HG03558 (cell line): Measurements from ENCODE around the gene CUL9.
A peak's percentile ranks its signal among the peaks of the same experiment; 100 is the strongest.
"Not testable (repeated sequence)": the region's sequence is repeated elsewhere in the genome, so short reads cannot be mapped to it uniquely, and the experiment has no call there.

Source experiments
- ATAC-seq: cut with Tn5 transposase; IDR thresholded peaks from one replicate; pipeline ENCODE4 v1.9.1; 2021; ENCODE audit warnings: moderate number of reproducible peaks; ENCODE audit not compliant: unreplicated experiment; ENCODE audit errors: extremely low read depth

CUL9 gene

DNA sequence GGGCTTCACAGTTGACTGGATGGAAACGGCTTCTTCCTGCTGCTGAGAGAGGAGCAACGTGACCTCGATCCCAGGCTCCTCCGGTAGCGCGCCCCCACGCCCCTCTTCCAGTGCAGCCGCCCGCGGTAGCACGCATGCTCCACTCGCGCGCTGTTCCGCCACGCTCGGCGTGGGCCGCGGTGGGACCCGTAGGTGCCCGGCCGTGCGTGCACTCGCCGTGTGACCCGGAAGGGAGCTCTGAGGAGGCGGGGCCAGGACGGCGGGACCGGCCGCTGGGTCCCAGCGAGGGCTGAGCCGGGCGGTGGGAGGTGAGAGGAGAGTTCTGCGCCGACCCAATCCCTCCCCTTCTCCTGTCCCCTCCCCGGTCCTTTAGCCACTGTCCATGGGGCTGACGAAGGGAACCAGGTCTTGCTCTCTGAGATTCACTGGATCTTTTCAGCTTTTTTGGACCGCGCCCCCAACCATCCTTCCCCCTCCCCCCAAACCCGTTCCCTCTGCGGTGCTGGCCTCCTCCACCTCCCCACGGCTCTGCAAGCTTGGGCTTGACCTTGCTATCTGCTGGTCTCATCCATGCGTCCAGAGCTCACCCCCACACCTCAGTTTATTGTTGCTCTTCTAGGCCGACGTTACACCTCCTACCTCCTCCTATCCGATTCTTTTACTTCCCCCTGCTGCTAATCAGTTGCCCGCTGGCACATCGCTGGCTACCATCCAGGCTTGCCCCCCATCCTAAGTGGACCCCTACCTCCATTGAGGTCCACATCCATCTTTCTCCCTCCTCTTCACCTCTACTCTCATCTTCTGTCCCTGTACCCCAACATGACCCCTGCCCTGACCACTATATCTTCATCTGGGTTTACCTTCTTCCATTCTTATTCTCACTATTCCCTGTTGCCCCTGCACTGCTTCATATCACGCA is at the start of gene CUL9:
CUL9 (plus strand) TSS at position 255 of the 919 bp plus-strand sequence. CDS start 2,115 bp downstream, outside the sequence.
- no peak for ATAC-seq

DNA sequence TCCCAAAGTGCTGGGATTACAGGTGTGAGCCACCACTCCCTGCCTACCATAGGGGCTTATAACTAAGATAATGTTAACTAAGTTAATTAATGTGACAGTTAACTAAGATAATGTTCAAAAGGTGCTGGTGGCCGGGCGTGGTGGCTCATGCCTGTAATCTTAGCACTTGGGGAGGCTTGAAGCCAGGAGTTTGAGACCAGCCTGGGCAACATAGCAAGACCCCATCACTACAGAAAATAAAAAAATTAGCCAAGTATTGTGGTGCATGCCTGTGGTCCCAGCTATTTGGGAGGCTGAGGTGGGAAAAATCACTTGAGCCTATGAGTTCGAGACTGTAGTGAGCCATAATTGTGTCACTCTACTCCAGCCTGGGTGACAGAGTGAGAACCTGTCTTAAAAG is 43.7 kb upstream of the CUL9 start:
- no peak for ATAC-seq

DNA sequence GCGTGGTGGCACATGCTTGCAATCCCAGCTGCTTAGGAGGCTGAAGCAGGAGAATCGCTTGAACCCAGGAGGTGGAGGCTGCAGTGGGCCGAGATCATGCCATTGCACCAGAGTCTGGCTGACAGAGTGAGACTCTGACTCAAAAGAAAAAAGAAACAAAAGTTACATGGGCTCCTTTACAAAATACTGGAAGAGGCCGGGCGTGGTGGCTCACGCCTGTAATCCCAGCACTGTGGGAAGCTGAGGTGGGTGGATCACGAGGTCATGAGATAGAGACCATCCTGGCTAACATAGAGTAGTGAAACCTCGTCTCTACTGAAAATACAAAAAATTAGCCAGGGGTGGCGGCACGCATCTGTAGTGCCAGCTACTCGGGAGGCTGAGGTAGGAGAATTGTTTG is 42.0 kb upstream of the CUL9 start:
- not testable (repeated sequence) for ATAC-seq

DNA sequence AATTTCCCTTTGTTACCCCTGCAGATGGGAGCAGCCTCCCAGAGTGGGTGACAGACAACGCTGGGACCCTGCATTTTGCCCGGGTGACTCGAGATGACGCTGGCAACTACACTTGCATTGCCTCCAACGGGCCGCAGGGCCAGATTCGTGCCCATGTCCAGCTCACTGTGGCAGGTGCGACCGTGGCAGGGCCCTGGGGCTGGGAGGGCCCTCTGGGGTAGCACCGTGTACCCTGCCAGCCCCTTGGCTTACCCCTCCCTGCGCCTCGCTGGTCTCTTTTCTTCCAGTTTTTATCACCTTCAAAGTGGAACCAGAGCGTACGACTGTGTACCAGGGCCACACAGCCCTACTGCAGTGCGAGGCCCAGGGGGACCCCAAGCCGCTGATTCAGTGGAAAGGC is 40.4 kb upstream of the CUL9 start:
- ATAC-seq, result no peak

DNA sequence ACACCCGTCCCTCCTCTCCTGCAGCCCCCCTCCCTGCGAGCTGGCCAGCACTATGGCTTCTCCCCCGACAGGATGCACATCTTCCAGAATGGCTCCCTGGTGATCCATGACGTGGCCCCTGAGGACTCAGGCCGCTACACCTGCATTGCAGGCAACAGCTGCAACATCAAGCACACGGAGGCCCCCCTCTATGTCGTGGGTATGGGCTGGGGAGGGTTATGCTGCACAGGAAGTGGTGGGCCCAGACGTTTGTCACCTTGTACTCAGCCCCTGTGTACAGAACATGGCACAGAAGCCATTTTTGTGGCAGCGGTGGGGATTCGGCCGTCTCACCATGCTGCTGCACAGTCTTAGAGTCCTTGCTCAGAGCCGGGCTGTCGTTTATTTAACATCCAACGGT is 39.9 kb upstream of the CUL9 start:
- ATAC-seq, result no peak

DNA sequence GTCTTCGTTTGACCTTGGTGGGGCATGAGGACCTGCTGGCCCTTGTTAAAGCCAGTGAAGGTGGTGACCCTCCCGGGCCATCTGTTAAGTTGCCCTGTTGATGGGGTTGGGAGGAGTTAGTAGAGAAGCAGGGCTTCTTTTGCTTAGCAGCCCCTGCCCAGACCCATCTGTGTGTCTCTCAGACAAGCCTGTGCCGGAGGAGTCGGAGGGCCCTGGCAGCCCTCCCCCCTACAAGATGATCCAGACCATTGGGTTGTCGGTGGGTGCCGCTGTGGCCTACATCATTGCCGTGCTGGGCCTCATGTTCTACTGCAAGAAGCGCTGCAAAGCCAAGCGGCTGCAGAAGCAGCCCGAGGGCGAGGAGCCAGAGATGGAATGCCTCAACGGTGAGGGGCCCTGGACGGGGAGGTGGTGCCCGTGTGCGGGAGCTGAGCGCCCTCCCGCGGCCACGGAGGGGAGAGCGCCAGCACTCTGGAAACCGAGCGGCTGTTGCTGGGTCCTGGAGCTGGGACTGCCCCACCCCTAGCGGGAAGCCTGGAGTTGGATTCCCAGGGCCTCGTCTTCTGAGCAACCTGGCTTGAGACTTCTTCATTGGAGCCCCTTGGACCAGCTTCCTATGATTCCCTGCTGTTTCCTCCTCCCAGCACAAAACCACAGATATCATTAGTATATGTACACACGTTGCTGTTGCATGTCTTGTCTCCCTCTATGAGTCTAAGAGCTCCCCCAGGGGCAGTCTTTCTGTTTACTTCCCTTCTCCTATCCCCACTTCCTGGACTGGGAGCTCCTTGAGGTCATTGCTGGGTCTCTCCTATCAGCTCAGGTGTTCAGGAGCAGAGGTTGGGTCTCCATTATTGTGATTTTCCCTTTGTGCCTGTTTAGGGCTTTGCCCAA is 38.5 kb upstream of the CUL9 start:
- ATAC-seq, result no peak

DNA sequence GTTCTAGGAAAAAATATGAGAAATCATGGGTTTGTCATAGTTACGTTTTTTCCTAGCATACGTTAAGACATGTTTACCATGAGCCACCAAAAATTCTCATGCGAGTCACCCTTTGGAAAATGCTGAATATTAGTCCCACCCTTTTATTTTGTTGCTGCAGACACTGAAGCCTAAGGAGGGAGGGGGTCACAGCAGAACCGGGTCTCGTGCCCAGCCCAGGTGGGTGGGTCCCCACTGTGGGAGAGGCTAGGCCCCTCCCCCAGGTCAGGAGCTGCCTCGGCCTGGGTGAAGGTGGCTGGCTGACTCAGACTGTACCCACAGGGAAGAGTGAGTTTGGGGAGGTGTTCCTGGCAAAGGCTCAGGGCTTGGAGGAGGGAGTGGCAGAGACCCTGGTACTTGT is 37.1 kb upstream of the CUL9 start:
- no peak for ATAC-seq

DNA sequence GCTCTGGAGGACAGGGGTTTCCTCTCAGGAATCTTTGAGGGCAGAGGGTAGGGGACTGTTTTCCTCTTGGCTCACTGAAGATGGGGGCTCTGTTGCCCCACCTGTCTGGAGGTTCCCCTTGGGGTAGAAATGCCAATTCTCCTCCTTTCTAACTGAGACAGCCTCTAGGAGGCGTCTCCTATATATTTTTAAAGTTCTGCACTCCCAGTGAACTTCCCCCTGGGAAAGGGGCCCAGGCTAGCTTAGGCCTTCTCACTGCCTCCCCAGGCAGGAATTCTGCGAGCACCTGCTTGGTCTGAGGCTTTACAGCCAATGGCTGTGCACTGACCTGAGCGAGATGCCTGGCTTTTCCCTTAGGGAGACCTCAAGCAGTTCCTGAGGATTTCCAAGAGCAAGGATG is 35.7 kb upstream of the CUL9 start:
- ATAC-seq, result no peak

DNA sequence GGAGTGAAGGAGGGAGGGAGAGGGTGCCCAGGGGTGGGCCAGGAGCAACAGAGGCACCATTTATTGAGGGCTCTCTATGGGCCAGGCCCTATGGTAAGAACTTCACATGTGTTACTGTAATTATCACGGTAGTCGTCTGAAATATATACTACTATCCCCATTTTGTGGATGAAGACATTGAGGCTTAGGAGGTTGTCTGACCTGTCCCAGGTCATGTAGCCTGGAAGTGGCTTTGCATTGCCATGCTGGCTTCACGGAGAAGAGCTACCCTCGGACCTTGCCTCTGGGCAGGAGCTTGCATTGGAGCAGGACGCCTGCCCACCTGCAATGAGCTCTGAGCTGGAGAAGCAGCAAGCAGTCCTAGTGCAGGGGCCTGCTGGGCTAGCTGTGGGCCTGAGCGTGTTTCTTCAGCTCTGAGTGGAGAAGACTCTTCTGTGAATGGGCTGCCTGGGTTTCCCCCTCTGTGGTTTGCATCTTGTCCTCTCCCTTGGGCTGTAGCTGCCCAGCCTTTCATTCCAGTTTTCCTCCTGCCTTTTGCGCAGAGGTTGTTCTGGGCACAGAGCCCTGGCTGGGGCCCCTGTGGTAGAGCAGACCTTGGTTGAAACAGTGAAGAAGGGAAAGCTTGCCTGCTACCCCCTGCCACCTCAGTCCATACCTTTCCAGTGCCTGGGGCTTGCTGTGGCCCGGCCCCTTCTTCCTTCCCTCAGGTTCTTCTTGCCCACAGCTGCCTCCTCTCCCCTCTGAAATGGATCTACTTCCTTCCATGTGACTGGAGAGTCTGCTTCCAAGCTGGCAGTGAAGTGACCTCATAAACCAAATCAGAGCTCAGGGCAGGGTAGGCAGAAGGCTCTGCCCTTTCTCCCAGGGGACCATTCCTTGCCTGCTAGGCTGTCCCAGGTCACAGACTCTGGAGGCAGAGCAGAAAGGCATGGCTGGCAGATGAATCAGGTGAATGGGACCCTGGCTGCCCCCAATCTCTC is 35.0 kb upstream of the CUL9 start:
- ATAC-seq, result no peak

DNA sequence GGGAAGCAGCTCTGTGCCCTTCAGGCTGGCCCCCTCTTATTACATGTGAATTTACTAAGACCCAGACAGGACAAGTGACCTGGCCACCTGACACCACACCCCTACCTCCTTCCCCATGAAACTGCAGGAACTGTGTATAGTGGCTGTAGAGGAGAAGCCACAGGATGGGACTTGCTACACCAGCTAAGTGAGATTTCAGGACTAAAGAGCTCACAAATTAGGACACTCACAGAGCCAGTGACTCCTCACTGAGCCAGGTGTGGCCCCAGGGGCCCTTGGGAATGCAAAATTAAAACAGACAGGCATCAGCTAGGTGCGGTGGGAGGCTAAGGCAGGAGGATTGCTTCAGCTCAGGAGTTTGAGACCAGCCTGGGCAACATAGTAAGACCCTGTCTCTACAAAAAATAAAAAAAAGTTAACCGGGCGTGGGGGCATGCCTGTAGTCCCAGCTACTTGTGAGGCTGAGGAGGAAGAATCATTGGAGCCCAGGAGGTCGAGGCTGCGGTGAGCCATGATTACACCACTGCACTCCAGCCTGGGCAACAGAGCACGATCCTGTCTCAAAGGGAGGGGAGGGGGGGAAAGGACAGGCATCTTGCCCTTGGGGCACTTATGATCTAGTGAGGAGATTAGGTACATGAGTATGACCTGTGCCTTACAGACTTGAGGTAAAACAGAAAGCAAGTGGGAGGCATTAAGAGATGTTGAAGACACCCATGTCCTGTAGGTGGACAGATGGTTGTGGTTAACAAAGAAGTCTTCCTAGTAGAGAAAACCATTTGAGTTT is 34.1 kb upstream of the CUL9 start:
- ATAC-seq, result no peak

DNA sequence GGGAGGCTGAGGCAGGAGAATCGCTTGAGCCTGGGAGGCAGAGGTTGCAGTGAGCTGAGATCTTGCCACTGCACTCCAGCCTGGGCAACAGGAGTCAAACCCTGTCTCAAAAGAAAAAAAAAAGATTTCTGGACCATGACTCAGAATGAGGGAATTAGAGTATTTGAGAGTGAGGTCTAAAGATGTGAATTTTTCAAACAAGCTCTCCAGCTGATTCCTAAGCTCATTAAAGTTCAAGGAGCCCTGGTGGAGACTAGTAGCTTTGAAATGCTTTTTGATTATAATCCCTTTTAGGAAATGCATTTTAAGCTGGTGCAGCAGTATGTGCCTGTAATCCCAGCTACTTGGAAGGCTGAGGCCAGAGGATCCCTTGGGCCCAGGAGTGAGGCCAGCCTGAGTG is 32.7 kb upstream of the CUL9 start:
- ATAC-seq, result no peak

DNA sequence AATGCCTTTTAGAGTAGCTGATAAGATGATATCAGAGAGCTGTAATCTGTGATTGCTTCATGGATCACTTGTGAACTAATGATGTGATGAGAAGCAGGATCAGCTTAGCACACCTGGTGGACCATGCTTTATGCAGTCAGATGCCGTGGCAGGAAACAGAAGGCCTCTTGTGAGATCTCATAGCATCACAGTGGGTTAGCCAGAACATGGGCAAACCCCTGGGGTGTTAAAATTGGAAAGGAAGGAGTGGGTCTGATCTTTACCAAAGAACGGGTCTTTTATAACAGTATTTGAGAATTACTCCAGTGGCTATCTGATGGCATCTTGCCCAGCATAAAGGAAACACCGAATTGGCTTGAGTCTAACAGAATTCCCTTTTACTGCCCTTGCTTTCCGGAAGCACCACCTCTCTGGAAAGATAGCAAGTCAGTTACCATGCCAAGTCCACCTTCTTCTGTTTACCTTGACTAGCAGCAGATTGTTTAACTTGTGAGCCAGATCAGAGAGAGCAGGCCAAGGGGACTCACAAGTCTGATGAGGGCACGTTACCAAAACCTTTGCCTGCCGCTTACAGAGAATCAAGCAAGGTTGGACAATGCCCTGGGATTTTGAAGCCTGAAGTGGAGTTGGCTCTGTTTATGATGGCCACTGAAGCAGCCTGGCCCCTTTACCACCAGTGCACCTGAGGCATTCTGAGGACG is 31.8 kb upstream of the CUL9 start:
- no peak for ATAC-seq

DNA sequence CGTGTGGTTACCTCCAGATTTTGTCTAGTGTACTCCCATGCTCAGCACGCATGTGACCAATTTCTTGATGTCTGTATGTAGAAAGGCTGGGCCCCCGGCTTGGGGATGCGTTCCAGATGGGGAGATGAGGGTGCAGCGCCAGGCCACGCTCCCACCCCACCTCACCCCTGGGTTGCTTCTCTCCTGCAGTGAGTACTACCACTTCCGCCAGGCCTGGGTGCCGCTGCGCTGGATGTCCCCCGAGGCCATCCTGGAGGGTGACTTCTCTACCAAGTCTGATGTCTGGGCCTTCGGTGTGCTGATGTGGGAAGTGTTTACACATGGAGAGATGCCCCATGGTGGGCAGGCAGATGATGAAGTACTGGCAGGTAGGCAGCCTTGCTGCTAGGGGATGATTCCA is 22.4 kb upstream of the CUL9 start:
- ATAC-seq, result no peak

DNA sequence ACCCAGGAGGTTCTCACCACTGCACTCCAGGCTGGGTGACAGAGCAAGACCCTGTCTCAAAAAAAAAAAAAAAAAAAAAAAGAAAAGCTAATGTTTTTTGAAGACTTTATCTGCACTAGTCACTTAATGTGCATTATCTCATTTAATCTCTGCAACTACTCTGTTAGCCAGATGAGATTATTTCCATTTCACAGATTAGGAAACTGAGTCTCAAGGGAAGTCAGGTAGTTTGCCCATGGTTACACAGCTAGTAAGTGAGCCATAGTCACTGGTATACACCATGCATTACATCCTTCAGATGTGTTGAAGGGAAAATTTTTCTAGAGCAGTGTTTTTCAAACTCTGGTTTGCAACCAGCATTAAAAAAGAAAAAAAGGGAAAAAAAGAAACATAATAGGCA is 18.1 kb upstream of the CUL9 start:
- no peak for ATAC-seq

DNA sequence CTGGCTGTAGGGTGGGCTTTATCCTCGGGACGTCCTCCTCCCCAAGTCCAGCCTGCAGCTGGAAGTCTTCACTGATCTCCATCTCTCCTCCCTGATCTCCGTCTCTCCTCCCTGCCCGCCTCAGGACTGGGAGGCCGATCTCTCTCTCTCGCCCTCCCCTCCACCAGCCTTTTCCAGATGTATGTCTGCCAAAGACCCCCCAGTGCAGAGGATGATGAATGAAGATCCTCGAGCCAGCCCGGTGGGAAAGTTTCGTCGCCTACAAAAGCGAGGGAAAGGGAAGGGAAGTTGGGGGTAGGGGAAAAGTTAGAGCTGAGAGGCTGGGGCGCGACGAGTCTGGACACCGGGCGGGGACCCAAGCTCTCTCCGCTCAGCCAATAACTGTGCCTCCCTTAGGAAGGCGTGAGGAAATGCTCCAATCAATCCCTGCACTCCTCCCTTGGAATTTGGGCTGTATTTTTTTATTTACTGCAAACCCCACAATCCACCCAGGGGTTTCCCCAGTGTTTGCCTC is 11.5 kb upstream of the CUL9 start:
- ATAC-seq, result no peak

DNA sequence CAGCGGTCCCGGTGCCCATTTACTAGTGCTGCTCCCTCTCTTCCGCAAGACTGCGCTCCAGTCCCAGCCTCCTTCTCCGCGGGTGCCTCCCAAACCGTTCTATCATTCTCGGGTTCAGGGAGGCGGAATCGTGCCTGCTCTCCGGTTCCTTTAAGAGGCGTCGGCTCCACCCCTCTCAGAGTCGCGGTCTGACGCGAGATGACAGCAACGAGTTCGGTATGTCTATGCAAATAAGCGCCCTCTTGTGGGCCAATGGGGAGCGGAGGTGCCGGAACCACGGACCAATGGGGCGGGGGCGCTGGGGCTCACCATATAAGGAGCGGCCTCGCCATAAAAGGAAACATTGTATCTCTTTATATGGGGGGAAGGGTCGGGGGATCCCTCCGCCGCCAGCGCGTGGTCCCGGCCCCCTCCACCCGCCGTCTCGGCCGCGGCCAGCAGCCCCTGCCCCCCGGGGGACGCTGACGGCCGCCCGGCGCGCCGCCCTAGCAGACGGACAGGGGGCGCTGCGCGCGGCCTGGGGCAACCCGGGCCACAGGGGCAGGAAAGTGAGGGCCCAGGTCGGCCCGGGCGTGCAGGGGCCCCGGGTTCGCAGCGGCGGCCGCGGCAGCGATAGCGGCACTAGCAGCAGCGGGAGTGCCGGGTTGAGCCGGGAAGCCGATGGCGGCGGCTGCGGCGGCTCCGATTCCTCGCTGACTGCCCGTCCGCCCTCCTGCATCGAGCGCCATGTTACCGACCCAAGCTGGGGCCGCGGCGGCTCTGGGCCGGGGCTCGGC is 10.9 kb upstream of the CUL9 start, which contains the start of gene SRF:
SRF (plus strand) TSS at position 339 of the 776 bp plus-strand sequence; CDS start at position 727, 388 bp downstream.
- peak; percentile 30 for ATAC-seq

DNA sequence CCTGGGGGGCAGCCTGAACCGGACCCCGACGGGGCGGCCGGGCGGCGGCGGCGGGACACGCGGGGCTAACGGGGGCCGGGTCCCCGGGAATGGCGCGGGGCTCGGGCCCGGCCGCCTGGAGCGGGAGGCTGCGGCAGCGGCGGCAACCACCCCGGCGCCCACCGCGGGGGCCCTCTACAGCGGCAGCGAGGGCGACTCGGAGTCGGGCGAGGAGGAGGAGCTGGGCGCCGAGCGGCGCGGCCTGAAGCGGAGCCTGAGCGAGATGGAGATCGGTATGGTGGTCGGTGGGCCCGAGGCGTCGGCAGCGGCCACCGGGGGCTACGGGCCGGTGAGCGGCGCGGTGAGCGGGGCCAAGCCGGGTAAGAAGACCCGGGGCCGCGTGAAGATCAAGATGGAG is 10.3 kb upstream of the CUL9 start:
- no peak for ATAC-seq
